Small intestine (tissue), 7 donors: ENCODE measurements around the gene TNN. TPM values are rescaled to one million over a fixed set of nuclear protein-coding genes. Genes with fewer than 3 reads are reported as not detected.

Source experiments
- DNase-seq, 2 donors: peaks; one replicate each; pipeline versions ENCODE4 v3.0.0 to v3.0.0-alpha.2; 2013
- FAIRE-seq: peaks from 2 replicates; lab custom pipeline; 2012; peaks lifted over from hg19 to GRCh38; lab: Jason Lieb, UNC
- H3K27ac ChIP-seq, 3 donors: one replicate each; pipeline ENCODE4 v1.5.1; 2013; ENCODE audit warnings: low read length in 2 of 3, mild to moderate bottlenecking in 2 of 3, control low read depth in 1 of 3, inconsistent platforms in 1 of 3, low read depth in 1 of 3, moderate library complexity in 1 of 3
- H3K27me3 ChIP-seq, 3 donors: one replicate each; pipeline ENCODE4 v1.6.1; 2013; ENCODE audit warnings: low read length in 3 of 3, inconsistent platforms in 1 of 3; ENCODE audit not compliant: control insufficient read depth in 3 of 3, insufficient read depth in 3 of 3
- H3K36me3 ChIP-seq, 3 donors: one replicate each; pipeline ENCODE4 v1.6.1; 2013; ENCODE audit warnings: low read length in 3 of 3, inconsistent platforms in 1 of 3, low read depth in 1 of 3, mild to moderate bottlenecking in 1 of 3, moderate library complexity in 1 of 3; ENCODE audit not compliant: control insufficient read depth in 3 of 3, insufficient read depth in 2 of 3
- H3K4me1 ChIP-seq, 3 donors: one replicate each; pipeline ENCODE4 v1.6.1; 2013; ENCODE audit warnings: low read length in 2 of 3, inconsistent platforms in 1 of 3, low read depth in 1 of 3, mild to moderate bottlenecking in 1 of 3, moderate library complexity in 1 of 3; ENCODE audit not compliant: control insufficient read depth in 3 of 3, insufficient read depth in 2 of 3
- H3K4me3 ChIP-seq, 3 donors: one replicate each; pipeline ENCODE4 v1.5.1; 2013; ENCODE audit warnings: low read length in 3 of 3, control low read depth in 1 of 3, inconsistent platforms in 1 of 3, low read depth in 1 of 3, mild to moderate bottlenecking in 1 of 3, moderate library complexity in 1 of 3
- H3K9me3 ChIP-seq, 2 donors: one replicate each; pipeline ENCODE4 v1.6.1; 2013; ENCODE audit warnings: low read depth in 1 of 2, low read length in 1 of 2; ENCODE audit not compliant: control insufficient read depth in 2 of 2, insufficient read depth in 1 of 2
- WGBS, 3 donors: extraction: QIAGEN DNeasy Blood & Tissue Kit; methylation state at CpG; one replicate each; pipeline ENCODE4 v1.1.7; 2013; 5-methylcytosine and 5-hydroxymethylcytosine counted together
- polyA plus RNA-seq, 4 donors: library from polyadenylated mRNA; stranded (reverse) in 3 of 4; unstranded in 1 of 4; fragments of 200-250 nt in 3 of 4; fragments of 120-200 nt in 1 of 4; gene quantifications; one replicate each; pipeline versions ENCODE4 v1.2.1 to v1.2.3, GENCODE V29; 2013
- donor health status: healthy with polysubstance abuse.
- donor health status: control.
- donor health status: control.
- donor health status: Bipolar disorder and iron deficiency.
- donor health status: healthy.

TNN gene
- polyA plus RNA-seq, 4 donors, result 0.01 to 0.28 TPM; not detected in 2

- H3K9me3 ChIP-seq, result no peaks in the 10 kb centered on the region
- no peak overlapping the region for H3K27ac ChIP-seq
- DNase-seq (no peak), FAIRE-seq (no peak)
- peaks cover 0 to 3% (median 0%) of the 10 kb centered on the region in 3 donors for H3K27me3 ChIP-seq
- no peaks in the 10 kb centered on the region for H3K36me3 ChIP-seq
- 50 to 68% (median 65%) methylated on average over 6 of the region's 6 CpGs for WGBS, 3 donors
- H3K4me1 ChIP-seq, result no peaks in the 10 kb centered on the region
- no peak overlapping the region for H3K4me3 ChIP-seq
Observed at GRCh38 chr1:175073061-175073460, 5.4 kb downstream of the TNN start.

- Histone ChIP-seq H3K9me3 (no peaks in the 10 kb centered on the region), H3K4me1 (no peaks in the 10 kb centered on the region), H3K4me3 (no peak overlapping the region), H3K27me3 (peaks cover 0 to 3% (median 0%) of the 10 kb centered on the region in 3 donors), H3K27ac (no peak overlapping the region), H3K36me3 (no peaks in the 10 kb centered on the region)
- no peak for FAIRE-seq
- WGBS, 3 donors, result 56 to 59% (median 56%) methylated on average over 5 of the region's 5 CpGs
- no peak for DNase-seq
Observed at GRCh38 chr1:175073633-175074032, 6.0 kb downstream of the TNN start.

- H3K4me3 ChIP-seq, result no peak overlapping the region
- DNase-seq, result no peak
- peaks cover 0 to 3% (median 0%) of the 10 kb centered on the region in 3 donors for H3K27me3 ChIP-seq
- WGBS, 3 donors, result 68 to 76% (median 69%) methylated on average over 14 of the region's 14 CpGs
- no peaks in the 10 kb centered on the region for H3K36me3 ChIP-seq
- no peaks in the 10 kb centered on the region for H3K4me1 ChIP-seq
- H3K27ac ChIP-seq, result no peak overlapping the region
- no peak for FAIRE-seq
- no peaks in the 10 kb centered on the region for H3K9me3 ChIP-seq
Observed at GRCh38 chr1:175075572-175076568, 8.2 kb downstream of the TNN start.

GRCh38 chr1:175077356-175078030 is 9.9 kb downstream of the TNN start:
- H3K27me3 ChIP-seq, result peaks cover 0 to 3% (median 0%) of the 10 kb centered on the region in 3 donors
- H3K4me3 ChIP-seq, result no peak overlapping the region
- H3K36me3 ChIP-seq, result no peaks in the 10 kb centered on the region
- no peak for FAIRE-seq
- WGBS, 3 donors, result 68 to 87% (median 78%) methylated on average over 12 of the region's 12 CpGs
- no peak for DNase-seq
- H3K4me1 ChIP-seq, result no peaks in the 10 kb centered on the region
- no peak overlapping the region for H3K27ac ChIP-seq
- no peaks in the 10 kb centered on the region for H3K9me3 ChIP-seq

GRCh38 chr1:175078629-175079028 is 11.0 kb downstream of the TNN start:
- WGBS, 3 donors, result 67 to 73% (median 69%) methylated on average over 3 of the region's 3 CpGs
- peaks cover 0 to 3% (median under 1%) of the 10 kb centered on the region in 3 donors for H3K27me3 ChIP-seq
- FAIRE-seq, result no peak

GRCh38 chr1:175079338-175079737 is 11.7 kb downstream of the TNN start:
- DNase-seq, result no peak
- H3K4me3 ChIP-seq, result no peak overlapping the region
- no peaks in the 10 kb centered on the region for H3K9me3 ChIP-seq
- no peak overlapping the region for H3K27ac ChIP-seq
- no peaks in the 10 kb centered on the region for H3K36me3 ChIP-seq
- FAIRE-seq, result no peak
- WGBS, 3 donors, result 94 to 96% (median 96%) methylated on average over 40 of the region's 40 CpGs
- peaks cover 0 to 3% (median 3%) of the 10 kb centered on the region in 3 donors for H3K27me3 ChIP-seq
- no peaks in the 10 kb centered on the region for H3K4me1 ChIP-seq

More at GRCh38 chr1:175078629-175079028, 11.0 kb downstream of the TNN start:
- Histone ChIP-seq H3K36me3 (no peaks in the 10 kb centered on the region), H3K4me1 (no peaks in the 10 kb centered on the region), H3K27ac (no peak overlapping the region), H3K4me3 (no peak overlapping the region), H3K9me3 (no peaks in the 10 kb centered on the region)
- DNase-seq, result no peak

GRCh38 chr1:175080030-175080429 is 12.4 kb downstream of the TNN start:
- Histone ChIP-seq H3K9me3 (no peaks in the 10 kb centered on the region), H3K27me3 (peaks cover 0 to 3% (median 3%) of the 10 kb centered on the region in 3 donors), H3K27ac (no peak overlapping the region), H3K4me1 (no peaks in the 10 kb centered on the region), H3K4me3 (no peak overlapping the region), H3K36me3 (no peaks in the 10 kb centered on the region)
- WGBS, 3 donors, result 58 to 77% (median 62%) methylated on average over 6 of the region's 6 CpGs
- FAIRE-seq (no peak), DNase-seq (no peak)

GRCh38 chr1:175081983-175082382 is 14.3 kb downstream of the TNN start:
- FAIRE-seq, result no peak
- H3K9me3 ChIP-seq, result no peaks in the 10 kb centered on the region
- 82 to 96% (median 94%) methylated on average over 2 of the region's 2 CpGs for WGBS, 3 donors
- no peaks in the 10 kb centered on the region for H3K4me1 ChIP-seq
- H3K27ac ChIP-seq, result no peak overlapping the region
- H3K36me3 ChIP-seq, result no peaks in the 10 kb centered on the region
- H3K27me3 ChIP-seq, result peaks cover 0 to 3% (median 3%) of the 10 kb centered on the region in 3 donors
- no peak overlapping the region for H3K4me3 ChIP-seq
- no peak for DNase-seq
